GM21367 (cell line): ENCODE data around the gene LRP1B.
A peak's percentile ranks its signal among the peaks of the same experiment; 100 is the strongest.

Experiments
- ATAC-seq: cut with Tn5 transposase; IDR thresholded peaks from one replicate; pipeline ENCODE4 v1.9.1; 2021; ENCODE audit not compliant: unreplicated experiment

Gene LRP1B

DNA sequence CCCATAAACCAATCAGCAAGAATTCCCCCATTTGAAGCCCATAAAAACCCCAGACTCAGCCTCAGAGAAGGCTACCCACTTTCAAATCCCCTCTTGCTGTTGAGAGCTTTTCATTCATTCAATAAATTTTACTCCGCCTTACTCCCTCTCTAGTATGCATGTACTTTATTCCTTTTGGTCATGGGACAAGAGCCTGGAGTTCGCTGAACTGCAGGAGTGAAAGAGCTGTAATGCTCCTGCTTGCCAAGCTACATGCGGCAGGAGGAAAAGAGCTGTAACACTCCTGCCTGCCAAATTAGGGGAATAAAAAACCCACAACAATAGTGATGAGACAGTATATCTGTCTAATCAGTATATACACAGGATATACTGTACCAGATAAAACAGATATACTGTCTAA lies 1261.7 kb downstream of the LRP1B start:
- ATAC-seq = no peak

DNA sequence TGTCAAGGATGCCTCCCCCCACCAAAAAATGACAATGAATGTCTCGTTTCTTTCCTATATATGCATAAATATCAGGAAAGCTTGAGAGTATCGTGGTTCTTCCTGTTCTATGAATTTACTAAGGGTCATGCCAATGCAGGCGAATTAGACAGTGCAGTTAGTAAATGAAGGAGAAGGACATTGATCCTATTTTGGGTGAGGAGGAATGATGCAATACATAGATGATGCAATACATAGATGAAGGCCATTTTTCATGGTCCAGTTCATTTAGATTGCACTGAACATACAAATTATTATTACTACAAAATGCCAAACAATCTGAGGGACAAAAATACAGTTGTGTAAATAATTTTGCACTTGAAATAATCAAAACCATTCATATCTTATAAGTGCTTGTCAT lies 1265.0 kb downstream of the LRP1B start:
- no peak for ATAC-seq

DNA sequence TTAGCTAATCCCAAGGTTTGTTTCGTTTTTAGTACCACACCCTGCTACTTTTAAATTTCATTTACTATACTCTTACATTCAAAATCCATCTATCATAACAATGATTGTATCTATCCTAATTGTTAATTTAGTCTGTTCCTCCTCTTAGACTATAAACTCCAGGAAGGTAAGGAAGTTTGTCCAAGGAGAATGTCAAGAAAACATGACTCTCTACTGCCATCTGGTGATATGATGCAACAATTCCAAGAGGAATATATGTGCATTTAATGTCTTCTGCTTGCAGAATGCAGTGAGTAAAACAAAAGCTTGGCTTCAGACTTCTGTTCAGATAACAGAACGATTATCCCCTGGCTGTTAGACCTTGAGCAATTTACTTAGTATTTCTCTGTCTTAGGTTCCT lies 1267.1 kb downstream of the LRP1B start:
- peak; percentile 57 for ATAC-seq

DNA sequence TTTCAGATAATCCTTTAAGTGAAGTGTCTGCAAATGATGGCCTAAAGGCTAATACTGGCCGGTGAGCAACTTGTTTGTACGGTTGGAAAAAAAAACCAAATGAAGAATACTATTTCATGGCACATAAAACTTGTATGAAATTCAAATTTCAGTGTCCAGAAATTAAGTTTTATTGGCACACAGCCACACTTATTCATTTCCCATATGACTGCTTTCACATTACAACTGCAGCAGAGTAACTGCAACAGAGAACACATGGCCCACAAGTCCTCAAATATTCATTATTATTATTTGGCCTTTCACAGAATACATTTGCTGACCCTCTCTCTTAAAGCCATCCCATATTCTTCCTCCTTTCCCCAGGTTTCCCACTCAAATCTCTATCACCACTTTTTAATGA lies 1268.6 kb downstream of the LRP1B start:
- no peak for ATAC-seq

DNA sequence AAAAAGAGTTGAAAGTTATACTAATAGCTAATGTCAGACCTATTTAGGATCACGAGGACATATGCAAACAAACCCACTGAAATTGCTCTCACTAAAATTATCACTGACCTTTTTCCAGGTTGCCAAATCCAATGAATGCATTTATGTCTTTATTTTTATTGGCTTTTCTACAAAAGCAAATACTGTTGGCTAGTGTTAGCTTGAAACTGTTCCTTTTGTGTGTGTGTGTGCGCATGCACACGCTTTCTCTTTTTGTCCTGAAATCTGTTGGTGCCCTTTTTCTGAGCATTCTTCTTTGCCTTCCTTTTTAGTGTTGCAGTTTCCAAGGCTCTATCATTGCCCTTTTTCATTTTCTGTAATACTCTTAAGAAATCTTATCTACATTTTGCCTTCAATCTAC lies 1269.2 kb downstream of the LRP1B start:
- no peak for ATAC-seq

DNA sequence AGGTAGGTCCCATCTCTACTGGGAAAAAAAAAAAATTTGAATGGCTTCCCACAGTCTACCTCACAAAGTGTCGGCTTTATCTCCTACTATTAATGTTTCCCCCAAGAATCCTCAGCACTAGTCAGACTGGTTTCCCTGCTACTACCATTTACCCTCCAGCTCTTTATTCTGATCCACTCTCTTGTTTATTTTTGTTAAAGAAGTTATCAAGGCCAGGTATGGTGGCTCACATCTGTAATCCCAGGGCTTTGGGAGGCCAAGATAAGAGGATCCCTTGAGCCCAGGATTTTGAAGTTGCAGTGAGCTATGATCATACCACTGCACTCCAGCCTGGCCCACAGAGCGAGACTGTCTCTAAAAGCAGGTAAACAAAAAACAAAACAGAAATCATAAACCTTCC lies 1275.3 kb downstream of the LRP1B start:
- ATAC-seq = no peak

DNA sequence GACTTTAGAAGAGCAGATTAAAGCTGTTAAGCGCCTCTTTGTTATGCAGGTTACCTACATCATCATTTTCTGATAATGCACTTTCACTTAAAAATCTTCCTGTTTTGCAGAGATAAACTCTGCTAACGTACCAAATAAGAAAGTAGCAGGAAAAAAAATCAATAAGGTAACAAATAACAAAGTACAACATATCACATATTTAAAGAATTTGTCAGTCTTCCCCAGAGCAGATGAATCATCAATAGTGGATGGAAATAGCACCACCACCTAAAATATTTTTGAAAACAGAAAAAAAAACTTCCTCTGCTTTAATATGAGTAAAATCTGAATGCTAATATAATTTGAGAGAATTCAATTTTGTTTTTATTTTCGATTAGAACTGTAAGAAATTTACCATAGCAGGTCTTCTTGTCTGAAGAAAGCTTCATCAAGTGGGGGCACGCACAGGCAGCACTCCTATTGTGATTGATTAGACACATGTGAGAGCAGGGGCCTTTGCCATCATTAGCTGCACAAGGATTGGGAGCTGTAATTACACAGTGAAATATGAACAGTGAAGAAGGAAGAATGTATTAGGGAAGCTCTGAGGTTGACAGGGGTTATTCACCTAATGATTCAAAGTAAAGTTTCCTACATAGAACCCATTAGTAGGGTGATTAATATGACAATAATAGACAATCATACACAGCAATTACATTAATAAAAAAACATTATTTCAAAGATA lies 1279.4 kb downstream of the LRP1B start:
- no peak for ATAC-seq

DNA sequence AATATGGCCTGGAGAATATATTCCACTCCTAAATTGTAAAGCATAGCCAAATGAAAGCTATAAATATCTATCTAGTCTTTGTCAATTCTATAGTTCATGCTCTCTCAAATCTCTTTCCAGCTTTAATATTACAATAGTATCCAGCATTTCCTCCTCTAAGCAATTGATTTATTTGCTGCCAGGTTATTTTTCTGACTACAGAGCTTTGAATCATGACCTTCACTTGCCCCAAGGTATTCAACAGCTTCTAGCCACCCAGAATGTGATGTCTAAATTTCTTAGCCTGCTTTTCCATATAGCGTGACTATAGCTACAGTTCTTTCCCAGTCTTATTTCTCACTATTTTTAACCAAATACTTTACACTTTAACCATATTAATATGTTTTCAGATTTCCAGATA lies 1287.6 kb downstream of the LRP1B start:
- no peak for ATAC-seq

DNA sequence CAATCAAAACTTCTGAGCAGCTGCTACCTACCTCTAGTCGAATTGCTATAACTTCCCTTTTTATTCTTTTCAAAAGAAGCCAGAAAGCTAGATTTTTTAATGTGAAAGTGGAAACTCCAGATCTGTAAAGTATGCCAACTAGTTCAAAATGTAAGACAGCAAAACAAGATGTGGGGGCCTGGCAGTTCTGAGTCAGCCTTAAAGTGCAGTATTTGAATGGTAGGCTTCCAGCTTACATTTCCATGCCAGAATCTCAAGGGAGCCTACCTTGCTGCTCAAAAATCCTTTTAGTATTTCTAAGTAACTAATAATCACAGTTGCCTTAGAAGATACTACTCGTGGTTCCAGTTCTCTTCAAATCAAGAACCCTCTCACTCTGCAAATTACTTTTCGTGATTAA lies 1288.7 kb downstream of the LRP1B start:
- no peak for ATAC-seq

DNA sequence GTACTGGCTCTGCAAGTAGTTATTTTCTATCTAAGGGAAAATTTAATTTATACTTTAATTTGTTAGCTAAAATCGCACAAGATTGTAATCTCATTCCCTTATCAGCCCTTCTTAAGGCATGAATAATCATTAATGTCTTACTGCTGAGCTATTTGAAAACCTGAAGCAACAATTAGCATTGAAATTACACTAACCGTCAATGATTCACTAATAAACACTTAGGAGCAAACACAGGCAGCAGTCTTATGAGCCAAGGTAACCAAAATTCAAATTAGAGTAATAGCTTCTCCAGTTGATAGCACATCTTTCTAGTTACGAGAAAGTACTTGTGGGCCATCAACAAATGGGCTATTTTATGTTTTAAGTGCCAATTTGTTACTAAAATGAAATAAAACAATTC lies 1289.7 kb downstream of the LRP1B start:
- no peak for ATAC-seq

DNA sequence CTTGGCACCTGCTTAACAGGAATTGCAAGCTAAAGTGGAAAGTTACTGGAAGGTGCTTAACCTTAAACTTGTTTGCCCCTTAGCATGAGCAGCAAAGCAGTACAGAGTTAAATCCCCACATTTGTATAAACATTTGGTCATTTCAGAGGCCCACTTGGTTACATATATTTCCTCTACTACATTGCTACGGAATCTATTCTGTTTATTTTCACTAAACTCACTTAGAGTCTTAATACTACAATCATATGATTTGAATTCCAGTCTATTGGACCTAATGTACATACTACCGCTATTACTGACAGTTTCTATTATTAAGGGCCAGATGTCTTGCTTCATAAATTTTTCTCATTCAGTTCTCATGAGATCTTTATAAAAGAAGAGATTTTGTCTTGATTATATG lies 1294.0 kb downstream of the LRP1B start:
- ATAC-seq = no peak

DNA sequence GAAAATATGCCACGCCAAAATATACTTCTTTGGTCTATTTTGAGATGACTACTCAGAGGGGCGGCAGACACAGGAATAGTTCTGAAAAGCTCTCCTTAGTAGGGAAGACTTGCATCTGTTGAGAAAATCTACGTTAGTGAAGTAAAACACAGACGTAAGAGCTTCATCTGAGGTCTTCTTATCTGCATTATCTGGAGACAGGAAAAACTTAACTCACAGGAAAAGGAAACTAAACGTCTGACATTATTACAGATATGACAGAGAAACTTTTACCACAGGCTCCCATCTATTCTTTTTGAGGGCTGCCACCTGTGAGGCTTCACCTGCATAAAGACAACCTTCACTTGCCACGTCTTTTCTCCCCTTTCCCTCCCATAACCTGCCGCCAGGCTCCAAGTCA lies 1295.7 kb downstream of the LRP1B start:
- no peak for ATAC-seq

DNA sequence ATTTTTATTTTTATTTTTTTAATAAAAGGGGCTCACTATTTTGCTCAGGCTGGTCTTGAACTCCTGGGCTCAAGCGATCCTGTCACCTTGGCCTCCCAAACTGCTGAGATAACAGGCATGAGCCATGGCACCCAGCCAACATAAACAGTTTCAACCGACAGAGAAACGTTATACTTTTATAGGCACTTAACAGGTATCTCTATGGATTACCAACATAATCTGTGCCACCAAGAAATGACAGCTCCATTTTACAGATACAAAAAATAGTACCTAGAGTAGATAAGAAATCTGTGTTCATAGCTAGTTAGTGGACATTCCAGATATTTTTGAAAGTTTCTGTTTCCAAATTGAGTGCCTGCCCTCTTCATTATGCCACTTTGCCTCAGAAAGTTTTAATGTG lies 1316.7 kb downstream of the LRP1B start:
- no peak for ATAC-seq

DNA sequence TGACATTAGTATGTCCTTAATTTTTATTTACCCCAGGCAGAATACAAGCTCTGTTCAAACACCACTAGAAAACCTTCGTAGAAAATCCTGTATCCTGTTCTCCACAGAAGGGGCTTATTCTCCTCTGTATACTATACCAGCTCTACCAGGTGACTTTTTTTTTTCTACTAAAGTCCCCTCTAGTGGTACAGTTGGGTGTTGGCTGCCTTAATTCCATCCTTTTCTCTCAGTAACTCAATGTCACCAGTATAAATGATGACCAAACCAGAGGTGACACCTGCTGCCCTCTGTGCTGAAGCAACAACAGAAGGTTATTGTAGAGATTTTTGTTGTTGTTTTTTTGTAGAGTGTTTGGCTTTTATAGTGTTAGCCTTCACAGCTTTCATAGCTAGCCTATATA lies 1322.0 kb downstream of the LRP1B start:
- ATAC-seq = no peak

DNA sequence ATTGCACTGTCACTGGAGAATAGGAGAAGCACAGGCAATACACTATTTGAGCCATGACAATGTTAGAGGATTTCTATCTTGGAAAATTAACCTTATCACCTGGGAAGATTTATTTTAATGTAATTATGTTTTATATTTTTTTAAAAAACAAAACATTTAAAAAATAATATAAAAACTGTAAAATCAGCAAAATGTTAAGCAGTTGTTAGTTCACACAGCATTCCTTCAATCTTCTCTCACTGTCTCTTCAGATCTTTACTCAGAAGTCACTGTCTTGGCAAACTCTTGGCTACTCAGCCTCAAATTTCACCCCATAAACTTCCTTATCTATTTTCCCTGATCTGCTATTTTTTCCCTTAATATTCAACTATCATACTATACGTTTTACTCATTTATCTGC lies 1322.6 kb downstream of the LRP1B start:
- ATAC-seq = no peak

DNA sequence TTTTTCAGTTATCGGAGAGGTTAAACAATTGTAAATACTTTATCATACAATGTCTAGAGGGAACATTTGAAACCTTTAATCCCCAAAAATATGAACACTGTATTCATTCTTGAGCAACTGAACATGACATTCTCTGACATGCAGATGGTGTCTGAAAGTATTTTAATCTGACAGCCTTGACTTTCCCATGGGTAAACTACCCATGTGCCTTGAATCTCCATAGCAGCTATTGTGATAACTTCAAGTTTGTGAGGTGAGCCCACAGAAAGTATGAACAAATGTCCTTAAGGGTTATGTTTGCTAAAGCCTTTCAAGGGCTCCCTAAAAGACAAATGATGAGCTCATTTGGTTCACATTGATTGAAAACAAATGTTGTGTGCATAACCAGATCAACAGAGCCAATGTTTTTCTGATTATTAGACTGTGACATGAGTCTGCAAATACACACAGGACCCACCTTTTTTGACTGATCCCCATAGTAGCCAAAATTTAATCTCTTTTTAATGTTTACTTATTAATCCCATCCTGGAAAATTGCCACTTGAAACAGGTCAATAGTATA lies 1326.0 kb downstream of the LRP1B start:
- ATAC-seq = no peak

DNA sequence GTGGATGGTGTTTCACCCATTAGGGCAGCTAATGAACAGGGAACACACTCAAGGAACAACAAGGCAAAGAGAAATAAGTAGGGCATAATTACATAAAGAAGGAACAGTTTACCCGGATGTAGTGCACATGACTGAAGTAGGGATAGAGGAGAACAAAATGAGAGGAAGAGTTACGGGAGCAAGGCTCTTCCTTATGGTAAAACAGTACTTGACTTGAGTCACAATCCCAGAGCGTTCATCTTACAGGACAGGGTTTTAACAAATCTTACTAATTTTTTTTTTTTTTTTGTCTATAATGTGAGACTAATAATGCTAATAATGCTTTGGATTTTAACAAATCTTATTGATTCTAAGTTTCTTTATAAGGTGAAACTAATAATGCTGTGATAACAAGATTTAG lies 1329.5 kb downstream of the LRP1B start:
- no peak for ATAC-seq

DNA sequence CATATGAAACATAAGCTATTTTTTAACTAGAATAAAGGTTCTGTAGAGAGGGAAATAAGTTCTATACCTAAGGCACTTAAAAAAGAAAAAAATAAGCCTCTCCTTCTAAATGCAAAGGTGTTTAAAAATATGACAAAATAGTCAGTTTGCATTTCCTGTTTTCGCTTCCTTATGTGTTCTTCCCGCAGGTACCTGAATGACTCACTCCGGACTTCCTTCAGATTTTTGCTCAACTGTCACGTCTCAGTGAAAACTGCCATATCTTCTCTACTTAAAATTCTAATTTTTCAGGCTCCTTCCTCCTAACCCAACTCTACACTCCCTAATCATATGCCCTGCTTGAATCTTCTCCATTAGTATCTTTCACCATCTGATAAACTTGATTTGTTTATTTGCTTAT lies 1333.1 kb downstream of the LRP1B start:
- peak; percentile 97 for ATAC-seq

DNA sequence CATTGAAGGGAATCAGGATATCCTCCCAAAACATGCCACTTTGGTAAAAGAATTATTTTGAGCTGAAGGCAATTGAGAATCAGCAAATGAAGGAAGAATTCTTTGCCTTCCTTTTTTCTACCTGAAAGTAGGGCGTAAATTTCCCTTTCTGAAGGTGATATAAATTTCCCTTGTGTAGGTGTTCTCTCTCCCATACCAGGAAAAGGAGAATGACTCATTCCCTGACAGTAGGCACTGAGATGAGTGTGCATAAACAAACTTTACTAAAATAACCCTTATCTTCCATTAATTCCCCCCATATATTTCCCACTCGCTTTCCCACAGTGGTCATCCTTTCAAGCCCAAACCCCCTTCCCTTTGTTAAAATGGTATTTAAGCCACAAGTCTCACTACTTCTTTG lies 1339.0 kb downstream of the LRP1B start:
- ATAC-seq = no peak

DNA sequence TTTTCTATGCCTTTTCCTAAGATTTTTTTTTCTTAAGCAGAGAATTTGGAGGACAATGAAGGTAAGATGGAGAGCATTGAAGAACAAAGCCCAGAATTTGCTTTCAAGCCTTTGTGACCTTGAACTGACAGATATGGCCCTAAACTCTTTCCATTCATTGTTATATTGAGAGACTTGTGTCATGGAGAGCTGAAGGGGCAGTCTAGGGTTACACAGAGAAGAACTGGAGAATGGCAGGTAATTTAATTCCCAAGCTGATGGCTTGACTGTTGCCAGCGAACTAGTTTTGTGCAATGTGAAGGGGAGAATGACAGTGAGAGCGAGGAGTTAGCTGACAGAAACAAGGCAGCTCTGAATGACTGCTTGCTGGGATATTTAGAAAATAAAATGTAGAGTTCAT lies 1344.2 kb downstream of the LRP1B start:
- no peak for ATAC-seq

DNA sequence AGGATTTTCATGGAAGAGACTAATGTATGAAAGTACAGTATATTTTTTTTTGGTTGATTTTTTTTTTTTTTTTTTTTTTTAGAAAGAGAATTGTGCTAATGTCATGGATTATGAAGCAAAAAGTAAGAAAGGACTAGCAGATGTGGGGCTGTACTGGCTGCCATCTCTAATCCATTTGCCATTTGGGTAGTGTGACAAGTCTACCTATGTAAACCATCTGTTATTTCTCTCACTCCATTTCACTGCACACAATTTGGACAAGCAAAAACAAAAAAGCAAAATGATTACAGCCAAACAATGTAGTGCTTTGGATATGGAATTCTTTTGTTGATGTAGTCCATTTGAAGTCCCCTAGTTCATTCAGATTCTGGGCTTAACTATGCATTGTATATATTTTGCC lies 1355.4 kb downstream of the LRP1B start:
- ATAC-seq = no peak

DNA sequence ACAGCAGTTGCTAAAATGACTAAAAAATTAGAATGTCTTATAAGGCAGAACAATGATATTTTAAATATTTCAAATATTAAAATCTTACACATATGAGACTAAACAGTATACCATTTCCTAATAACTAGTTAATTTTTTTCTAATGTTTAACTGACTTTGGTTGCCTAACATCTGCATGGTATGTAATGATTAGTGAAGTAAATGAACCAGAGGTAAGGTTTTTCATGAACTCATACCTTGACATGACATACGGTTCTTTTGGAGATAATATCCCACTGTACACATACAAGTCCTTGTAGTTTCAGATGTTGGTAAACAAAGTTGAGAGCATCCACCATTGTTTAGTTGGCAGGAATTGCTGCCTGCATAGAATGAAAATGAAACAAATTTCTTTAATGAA lies 1360.2 kb downstream of the LRP1B start:
- no peak for ATAC-seq

DNA sequence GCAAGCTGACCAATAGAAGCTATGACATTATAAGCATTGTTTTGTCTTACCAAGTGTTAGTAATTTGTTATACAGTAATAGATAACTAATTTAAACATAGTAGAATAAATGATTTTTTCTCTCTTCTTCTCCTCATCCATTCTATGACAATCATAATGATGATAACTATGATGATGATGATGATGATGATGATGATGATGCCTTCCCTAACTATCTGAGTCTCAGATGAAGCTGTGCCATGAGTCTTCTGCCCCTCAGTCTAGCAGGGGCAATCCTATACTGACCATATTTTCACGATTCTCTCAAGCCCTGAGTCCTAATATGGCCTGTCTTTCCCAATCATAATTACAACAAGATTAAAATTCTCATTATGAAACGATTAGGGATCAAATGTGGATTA lies 1369.0 kb downstream of the LRP1B start:
- no peak for ATAC-seq
